Osteocyte (in vitro differentiated cells): Measurements from ENCODE around the gene ORM2. TPM values are rescaled to one million over a fixed set of nuclear protein-coding genes. Genes with fewer than 3 reads are reported as not detected.

Experiments
- DNase-seq: peaks from one replicate; pipeline ENCODE4 v3.0.0; 2021; ENCODE audit warnings: mixed read lengths; ENCODE audit not compliant: unreplicated experiment; ENCODE audit errors: extremely low spot score
- H3K27ac Mint-ChIP-seq: one replicate; pipeline ENCODE4 v1.8.0; 2021; ENCODE audit warnings: mild to moderate bottlenecking, mixed read lengths; ENCODE audit not compliant: unreplicated experiment
- H3K27me3 Mint-ChIP-seq: one replicate; pipeline ENCODE4 v1.8.0; 2021; ENCODE audit warnings: mixed read lengths; ENCODE audit not compliant: unreplicated experiment
- H3K36me3 Mint-ChIP-seq: one replicate; pipeline ENCODE4 v1.8.0; 2021; ENCODE audit warnings: mixed read lengths; ENCODE audit not compliant: unreplicated experiment
- H3K4me1 Mint-ChIP-seq: one replicate; pipeline ENCODE4 v1.8.0; 2021; ENCODE audit warnings: mixed read lengths; ENCODE audit not compliant: unreplicated experiment
- H3K4me3 Mint-ChIP-seq: one replicate; pipeline ENCODE4 v1.8.0; 2021; ENCODE audit warnings: mild to moderate bottlenecking, moderate library complexity, mixed read lengths; ENCODE audit not compliant: unreplicated experiment
- H3K9me3 Mint-ChIP-seq: one replicate; pipeline ENCODE4 v1.8.0; 2021; ENCODE audit warnings: mixed read lengths; ENCODE audit not compliant: unreplicated experiment
- CTCF ChIP-seq: fragments of 200-600 bp; sonication (generic); IDR thresholded peaks from 2 replicates; pipeline ENCODE4 v1.5.0; 2021; ENCODE audit warnings: antibody characterized with exemption, mild to moderate bottlenecking, moderate library complexity
- total RNA-seq: library from RNA; stranded (reverse); gene quantifications from 2 replicates; pipeline ENCODE4 v1.2.1, GENCODE V29; 2021

Gene ORM2
- total RNA-seq, 1 donor from 2014 or later = not detected

DNA sequence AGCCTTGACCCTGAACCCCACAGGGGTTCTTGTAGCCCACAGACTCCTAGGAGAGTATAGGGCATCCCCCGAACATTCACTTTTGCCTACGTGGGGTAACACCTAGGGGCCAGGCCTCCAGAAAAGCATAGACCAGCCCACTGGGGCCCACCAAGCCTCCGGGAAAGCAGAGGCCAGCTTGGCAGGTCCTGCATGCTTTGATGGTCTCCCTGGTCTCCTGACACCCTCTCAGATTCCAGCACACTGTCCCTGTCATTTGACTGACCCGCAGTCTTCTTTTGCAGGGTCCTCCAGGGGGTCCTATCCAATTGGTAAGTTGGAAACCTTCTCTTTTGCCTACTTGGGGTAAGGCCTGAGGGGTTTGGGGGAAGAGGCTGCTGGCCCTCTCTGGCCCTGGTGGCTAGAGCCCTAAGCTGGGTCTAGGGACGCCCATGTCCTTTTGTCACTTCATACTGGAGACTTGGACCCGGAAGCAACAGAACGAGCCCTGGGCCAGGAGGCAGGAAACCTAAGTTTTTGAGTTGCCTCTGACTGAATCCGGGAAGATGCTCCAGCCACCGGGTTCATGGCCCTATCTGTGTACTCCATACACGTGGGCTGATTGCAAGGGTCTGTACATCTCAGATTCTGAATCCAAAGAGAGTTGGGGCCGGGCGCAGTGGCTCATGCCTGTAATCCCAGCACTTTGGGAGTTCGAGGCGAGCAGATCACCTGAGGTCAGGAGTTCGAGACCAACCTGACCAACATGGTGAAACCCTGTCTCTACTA, 27.7 kb upstream of the ORM2 start:
- Mint-ChIP-seq H3K9me3 (no peaks in the 10 kb centered on the region), H3K27me3 (no peaks in the 10 kb centered on the region), H3K36me3 (peaks cover 20% of the 10 kb centered on the region), H3K4me1 (no peaks in the 10 kb centered on the region), H3K27ac (no peak overlapping the region), H3K4me3 (no peak overlapping the region)
- no peak for TF ChIP-seq CTCF
- peak; percentile 73 for DNase-seq

- DNase-seq = peak; percentile 51
- Mint-ChIP-seq H3K4me1 (no peaks in the 10 kb centered on the region), H3K27me3 (no peaks in the 10 kb centered on the region), H3K4me3 (no peak overlapping the region), H3K36me3 (peaks cover 17% of the 10 kb centered on the region), H3K9me3 (no peaks in the 10 kb centered on the region), H3K27ac (no peak overlapping the region)
- TF ChIP-seq CTCF = no peak
These were observed 26.9 kb upstream of the ORM2 start for GRCh38 chr9:114302727-114303126.

DNA sequence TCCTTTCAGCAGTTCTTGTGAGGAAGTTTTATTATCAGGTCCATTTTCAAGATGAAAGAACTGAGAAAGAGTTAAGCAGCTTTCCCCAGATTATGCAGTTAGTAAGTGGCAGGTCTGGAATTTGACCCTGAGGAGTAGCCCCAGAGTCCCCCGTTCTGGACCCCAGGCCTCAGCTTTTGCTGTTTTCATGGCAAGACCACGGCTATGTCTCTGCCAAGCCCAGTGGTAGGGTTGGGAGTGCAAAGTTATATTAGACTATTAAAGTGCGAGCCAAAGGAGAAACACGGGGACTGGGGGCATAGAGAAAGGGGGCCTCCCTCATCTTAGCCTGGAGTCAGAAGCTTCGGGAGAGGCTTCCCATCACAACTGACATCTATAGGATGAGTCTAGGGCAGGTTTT, 26.1 kb upstream of the ORM2 start:
- Mint-ChIP-seq H3K36me3 (peaks cover 13% of the 10 kb centered on the region), H3K4me1 (no peaks in the 10 kb centered on the region), H3K4me3 (no peak overlapping the region), H3K27me3 (no peaks in the 10 kb centered on the region), H3K9me3 (no peaks in the 10 kb centered on the region), H3K27ac (no peak overlapping the region)
- peak; percentile 48 for DNase-seq
- no peak for TF ChIP-seq CTCF

DNA sequence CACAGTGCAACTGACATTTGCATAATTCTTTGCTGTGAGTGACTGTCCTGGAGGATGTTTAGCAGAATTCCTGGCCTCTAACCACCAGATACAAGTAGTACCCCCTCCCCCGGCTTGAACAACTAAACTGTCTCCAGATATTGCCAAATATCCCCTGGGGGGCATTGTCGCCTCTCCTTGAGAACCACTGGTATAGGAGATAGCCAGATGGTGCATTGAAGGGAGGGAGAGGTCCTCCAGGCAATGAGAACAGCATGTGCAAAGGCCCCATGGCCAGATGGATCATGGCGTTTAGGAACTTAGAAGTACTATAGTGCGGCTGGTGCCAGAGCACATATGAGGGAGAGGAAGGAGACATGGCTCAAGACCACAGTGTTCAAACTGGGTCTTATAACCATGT, 25.7 kb upstream of the ORM2 start:
- peak; percentile 56 for DNase-seq
- Mint-ChIP-seq H3K4me1 (no peaks in the 10 kb centered on the region), H3K4me3 (no peak overlapping the region), H3K36me3 (peaks cover 9% of the 10 kb centered on the region), H3K27ac (no peak overlapping the region), H3K27me3 (no peaks in the 10 kb centered on the region), H3K9me3 (no peaks in the 10 kb centered on the region)
- no peak for TF ChIP-seq CTCF

- TF ChIP-seq CTCF = no peak
- DNase-seq = peak; percentile 73
- Mint-ChIP-seq H3K4me1 (no peaks in the 10 kb centered on the region), H3K4me3 (no peak overlapping the region), H3K9me3 (no peaks in the 10 kb centered on the region), H3K36me3 (peaks cover 9% of the 10 kb centered on the region), H3K27ac (no peak overlapping the region), H3K27me3 (no peaks in the 10 kb centered on the region)
These were observed 25.1 kb upstream of the ORM2 start for GRCh38 chr9:114304416-114305188.
